Activated CD8-positive, alpha-beta memory T cell treated with anti-CD3 and anti-CD28 coated beads for 36 hours (primary cell): ENCODE data around the gene SLC39A11. TPM values are rescaled to one million over a fixed set of nuclear protein-coding genes. Genes with fewer than 3 reads are reported as not detected.
"Not testable (repeated sequence)": the region's sequence is repeated elsewhere in the genome, so short reads cannot be mapped to it uniquely, and the experiment has no call there.

Experiments used
- CTCF ChIA-PET: fragments of 350-600 bp; sonication (Branson Sonifier 250); formaldehyde crosslinking; loops from one replicate; lab custom pipeline; 2021; ENCODE audit warnings: antibody characterized with exemption; lab: Charles Lee
- POLR2A ChIA-PET: fragments of 350-600 bp; sonication (Branson Sonifier 250); formaldehyde crosslinking; loops from one replicate; lab custom pipeline; 2021; ENCODE audit warnings: antibody characterized with exemption; lab: Charles Lee
- total RNA-seq, 2 experiments: library from RNA; stranded (reverse); gene quantifications; one replicate each; pipeline ENCODE4 v1.2.3, GENCODE V29; 2021

SLC39A11 gene
- total RNA-seq, 2 experiments from 2014 or later, result 16.1 to 17.2 TPM

DNA sequence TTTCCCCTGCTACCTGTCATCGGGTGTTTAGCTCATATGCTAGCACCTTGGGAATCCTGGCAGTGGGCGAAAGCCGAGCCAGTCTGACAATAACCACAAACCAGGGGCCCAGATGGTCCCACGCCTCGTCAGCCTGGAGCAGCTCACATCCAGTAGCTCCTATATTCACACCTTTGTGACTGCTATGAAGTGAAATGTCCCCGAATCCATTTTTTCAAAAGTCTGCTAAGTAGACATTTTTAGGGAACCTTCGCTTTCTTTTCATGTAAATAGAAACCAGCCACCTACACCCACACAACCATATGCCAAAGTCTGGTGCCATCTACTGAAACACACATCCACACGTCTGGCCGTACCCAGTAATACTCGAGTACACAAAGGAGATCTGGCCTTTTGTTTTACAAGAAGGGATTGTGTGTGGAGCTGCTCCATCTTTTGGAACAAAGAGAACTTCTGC lies 176.8 kb downstream of the SLC39A11 start:
- ChIA-PET POLR2A (no interaction called here), CTCF (interaction anchor here (1.2 kb wide), 1 partner anchor 190 kb away, joined by 3 read pairs; no protein-coding TSS in a partner anchor)

DNA sequence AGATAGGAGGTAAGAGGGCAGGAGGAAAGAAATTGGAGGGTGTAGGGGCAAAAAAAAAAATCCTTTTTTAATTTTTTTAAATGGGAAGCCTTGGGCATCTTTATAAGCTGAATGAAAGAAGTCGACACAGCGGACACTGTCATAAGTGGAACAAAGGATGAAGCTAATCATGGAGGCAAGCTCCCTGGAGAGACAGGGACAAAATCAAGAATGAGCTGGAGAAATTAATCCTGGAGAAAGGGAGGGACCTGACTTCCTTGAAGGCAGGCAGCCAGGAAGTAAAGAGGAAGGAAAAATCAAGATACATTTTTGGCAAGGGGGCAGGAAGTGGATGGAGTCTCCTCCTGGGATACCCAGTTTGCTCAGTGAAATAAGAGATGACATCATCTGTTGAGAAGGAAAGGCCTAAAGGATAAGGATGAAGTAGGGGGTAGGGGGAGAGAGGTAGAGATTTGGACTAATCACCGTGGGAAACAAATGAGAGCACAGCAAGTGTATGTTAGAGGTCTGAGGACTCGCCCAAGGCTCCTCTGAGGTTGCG lies 179.3 kb downstream of the SLC39A11 start:
- CTCF ChIA-PET, result no interaction called here
- POLR2A ChIA-PET, result no interaction called here

DNA sequence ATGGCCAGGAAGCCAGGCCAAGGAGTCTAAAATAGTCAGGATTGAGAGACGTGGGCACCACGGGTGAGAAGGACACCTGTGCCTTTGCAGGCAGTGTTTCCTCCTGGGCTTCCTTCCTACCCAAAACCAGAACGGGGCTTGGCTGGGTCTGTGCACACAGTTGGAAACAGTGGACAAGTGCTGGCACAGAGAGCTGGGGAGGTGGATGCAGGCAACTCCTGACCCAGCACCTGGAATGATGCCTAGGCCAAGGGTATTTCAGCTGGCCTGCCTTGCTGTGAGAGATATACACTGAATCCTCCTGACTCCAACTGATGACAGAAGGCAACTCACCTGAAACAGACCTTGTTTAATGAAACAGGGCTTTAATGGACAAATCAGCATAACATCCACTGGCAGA lies 186.2 kb downstream of the SLC39A11 start:
- CTCF ChIA-PET, result no interaction called here

GRCh38 chr17:72903522-72903921 lies 189.0 kb downstream of the SLC39A11 start:
- POLR2A ChIA-PET, result no interaction called here
- CTCF ChIA-PET, result no interaction called here

More for the DNA sequence above, 186.2 kb downstream of the SLC39A11 start:
- POLR2A ChIA-PET, result no interaction called here

DNA sequence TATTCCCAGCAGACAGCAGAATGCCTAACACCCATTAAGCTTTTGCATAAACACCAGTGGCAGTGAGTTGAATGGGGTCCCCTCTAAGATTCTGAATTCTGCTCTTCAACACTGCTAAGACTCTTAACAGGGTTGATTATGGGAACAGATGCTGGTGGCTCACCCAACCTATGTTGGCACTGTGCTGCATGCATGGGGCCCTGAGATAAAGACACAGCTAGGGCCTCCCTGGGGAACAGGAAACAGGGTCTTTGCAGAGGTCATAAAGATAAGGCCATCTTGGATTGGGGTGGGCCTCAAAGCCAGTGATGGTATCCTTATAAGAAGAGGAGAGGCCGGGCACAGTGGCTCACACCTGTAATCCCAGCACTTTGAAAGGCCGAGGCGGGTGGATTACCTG lies 190.8 kb downstream of the SLC39A11 start:
- ChIA-PET CTCF (no interaction called here), POLR2A (no interaction called here)

DNA sequence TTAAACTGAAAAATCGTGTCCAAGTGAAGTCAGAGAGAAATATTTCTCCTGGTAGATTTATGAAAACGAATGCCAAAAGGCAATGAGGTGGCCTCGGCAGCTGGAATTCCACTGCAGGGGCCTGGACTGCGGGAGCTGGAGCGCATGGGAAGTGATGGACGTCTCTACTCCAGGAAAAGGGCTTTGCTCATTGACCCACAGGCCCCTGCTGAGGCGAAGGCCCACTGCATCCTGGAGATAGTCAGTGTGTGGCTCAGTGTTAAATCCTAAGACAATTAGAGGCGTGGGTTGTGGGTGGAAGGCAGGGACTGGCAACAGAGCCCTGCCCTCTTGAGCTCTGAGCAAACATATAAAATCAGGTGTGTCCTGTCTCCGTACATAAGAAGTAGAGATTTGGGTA lies 191.4 kb downstream of the SLC39A11 start:
- ChIA-PET POLR2A (no interaction called here), CTCF (no interaction called here)

DNA sequence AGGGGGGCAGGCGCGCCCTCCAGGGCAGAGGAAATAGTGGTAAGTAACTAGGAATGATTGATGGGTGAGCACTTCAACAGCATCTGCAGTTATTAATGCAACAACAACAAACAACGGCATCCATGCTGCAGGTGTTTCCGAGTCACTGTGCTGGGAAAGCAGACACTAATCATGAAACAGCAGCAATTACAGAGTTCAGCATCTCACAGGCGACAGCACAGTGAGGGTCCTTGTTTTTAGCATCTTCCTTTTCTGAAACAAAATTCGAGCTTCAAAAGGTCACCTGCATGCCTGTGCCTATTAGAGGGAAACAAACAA lies 191.9 kb downstream of the SLC39A11 start:
- ChIA-PET POLR2A (no interaction called here), CTCF (no interaction called here)

- ChIA-PET CTCF (no interaction called here), POLR2A (no interaction called here)
Observed at GRCh38 chr17:72898725-72899124, 193.8 kb downstream of the SLC39A11 start.

GRCh38 chr17:72896288-72896687 lies 196.2 kb downstream of the SLC39A11 start:
- POLR2A ChIA-PET, CTCF ChIA-PET: not testable (repeated sequence)

- ChIA-PET CTCF (no interaction called here), POLR2A (no interaction called here)
Observed at GRCh38 chr17:72891627-72892026, 200.9 kb downstream of the SLC39A11 start.

- POLR2A ChIA-PET, result no interaction called here
- CTCF ChIA-PET, result no interaction called here
Observed at GRCh38 chr17:72890711-72891110, 201.8 kb downstream of the SLC39A11 start.

DNA sequence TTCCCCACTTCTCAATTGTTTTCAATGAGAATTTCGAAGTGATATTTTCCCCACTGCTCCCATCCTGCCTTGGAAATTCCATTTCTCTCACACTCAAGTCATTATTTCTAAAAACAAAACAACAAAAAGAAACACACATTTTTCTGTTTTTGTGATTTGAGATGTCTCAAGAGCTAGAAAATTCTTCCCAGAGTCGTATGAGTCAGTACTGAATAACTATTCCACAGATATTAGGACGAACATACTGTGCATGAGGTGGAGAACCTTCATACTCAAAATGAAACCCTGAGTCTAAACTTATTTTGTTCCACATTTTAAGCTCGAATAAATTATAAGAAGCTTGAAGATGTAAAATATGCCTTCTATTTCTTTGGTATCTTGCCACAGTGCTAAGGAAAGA lies 204.6 kb downstream of the SLC39A11 start:
- ChIA-PET CTCF (no interaction called here), POLR2A (no interaction called here)

- CTCF ChIA-PET, result no interaction called here
- POLR2A ChIA-PET, result no interaction called here
Observed at GRCh38 chr17:72887322-72887721, 205.2 kb downstream of the SLC39A11 start.

GRCh38 chr17:72886622-72887021 lies 205.9 kb downstream of the SLC39A11 start:
- CTCF ChIA-PET, result no interaction called here
- POLR2A ChIA-PET, result no interaction called here

- POLR2A ChIA-PET, result no interaction called here
- CTCF ChIA-PET, result no interaction called here
Observed at GRCh38 chr17:72884066-72884465, 208.4 kb downstream of the SLC39A11 start.

- ChIA-PET CTCF (no interaction called here), POLR2A (no interaction called here)
Observed at GRCh38 chr17:72883351-72883750, 209.1 kb downstream of the SLC39A11 start.

GRCh38 chr17:72882426-72882825 lies 210.1 kb downstream of the SLC39A11 start:
- CTCF ChIA-PET, result no interaction called here
- POLR2A ChIA-PET, result no interaction called here

- CTCF ChIA-PET, result no interaction called here
- POLR2A ChIA-PET, result no interaction called here
Observed at GRCh38 chr17:72879877-72880276, 212.6 kb downstream of the SLC39A11 start.

DNA sequence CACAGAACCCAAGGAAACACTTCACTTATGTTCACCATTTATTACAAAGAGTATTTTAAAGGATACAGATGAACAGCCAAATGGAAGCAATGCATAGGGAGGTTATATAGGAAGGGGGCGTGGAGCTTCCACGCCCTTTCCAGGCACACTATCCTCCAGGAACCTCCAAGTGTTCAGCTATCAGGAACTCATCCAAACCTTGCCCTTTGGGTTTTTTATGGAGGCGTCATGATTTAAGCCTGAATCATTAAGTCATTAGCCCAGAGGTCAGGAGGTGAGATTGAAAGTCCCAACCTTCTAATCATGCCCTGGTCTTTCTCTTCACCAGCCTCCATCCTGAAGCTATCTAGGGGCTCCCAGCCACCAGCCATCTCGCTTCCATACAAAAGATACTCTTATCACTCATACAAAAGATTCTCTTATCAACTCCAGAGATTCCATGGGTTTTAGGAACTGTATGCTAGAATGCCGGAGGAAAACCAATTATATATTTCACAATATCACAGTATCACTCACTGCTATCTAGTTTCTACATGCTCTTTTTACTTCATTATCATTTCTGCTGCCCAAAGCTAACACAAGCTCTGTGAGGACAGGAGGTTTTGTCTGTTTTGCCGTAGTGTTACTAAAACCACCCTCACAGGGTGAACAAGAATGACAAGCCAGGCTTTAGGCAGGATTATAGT lies 213.4 kb downstream of the SLC39A11 start:
- CTCF ChIA-PET, result no interaction called here
- POLR2A ChIA-PET, result no interaction called here

DNA sequence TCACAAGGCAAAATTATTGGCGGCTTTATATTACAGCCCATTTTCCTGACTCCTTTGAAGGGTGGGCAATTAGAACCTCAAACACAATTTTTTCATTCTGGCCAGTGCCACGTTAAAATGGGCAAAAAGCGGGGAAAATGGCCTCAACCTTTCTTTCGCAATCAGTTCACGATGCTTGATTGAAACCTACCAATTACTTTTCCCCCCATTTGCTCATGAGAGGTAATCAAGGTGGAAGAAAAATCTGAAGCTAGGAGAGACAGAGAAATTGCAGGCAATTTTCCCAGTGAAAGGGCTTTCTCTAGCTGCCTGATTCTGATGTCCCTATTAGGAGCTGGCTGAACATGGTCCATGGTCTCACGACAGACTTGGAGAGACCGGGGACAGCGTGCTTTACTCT lies 215.1 kb downstream of the SLC39A11 start:
- ChIA-PET CTCF (no interaction called here), POLR2A (no interaction called here)

DNA sequence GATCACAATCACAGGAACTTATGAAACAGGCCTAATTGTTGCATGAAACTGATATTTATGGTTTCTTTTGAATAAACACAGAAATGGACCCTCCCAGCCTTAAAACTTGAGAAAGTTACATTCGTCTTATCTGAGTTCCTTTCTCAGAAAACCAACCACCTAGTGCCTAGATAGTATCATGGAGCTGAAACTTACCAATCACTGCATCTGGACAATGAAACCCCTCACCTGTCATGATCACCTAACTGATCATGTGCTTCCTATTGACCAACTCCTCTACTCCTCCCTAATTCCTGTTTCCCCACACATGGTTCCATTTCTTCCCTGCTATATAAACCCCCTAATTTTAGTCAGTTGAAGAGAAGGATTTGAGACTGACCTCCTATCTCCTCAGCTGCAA lies 216.1 kb downstream of the SLC39A11 start:
- POLR2A ChIA-PET, result no interaction called here
- CTCF ChIA-PET, result no interaction called here

DNA sequence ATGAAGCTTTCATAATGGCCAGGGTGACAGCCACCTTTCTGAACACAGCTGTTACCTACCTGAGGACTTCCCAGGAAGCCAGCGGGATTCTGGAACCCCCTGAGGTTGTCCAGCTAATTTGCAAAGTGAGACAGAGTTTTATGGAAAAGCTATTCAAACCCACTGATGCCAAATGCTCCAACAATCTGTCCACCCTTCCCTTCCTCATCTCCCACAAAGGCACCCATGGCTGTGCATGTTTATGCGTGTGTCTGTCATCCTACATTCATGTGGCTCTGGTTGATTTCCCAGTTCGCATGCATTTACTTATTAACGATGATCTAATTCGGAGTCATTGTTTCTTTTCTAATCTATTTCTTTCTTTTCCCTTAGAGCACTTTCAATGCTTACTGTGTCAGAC lies 217.1 kb downstream of the SLC39A11 start:
- ChIA-PET CTCF (no interaction called here), POLR2A (no interaction called here)
